ENCODE measurements around the gene DNM3. TPM values are rescaled to one million over a fixed set of nuclear protein-coding genes. Genes with fewer than 3 reads are reported as not detected.
"Not testable (repeated sequence)": the region's sequence is repeated elsewhere in the genome, so short reads cannot be mapped to it uniquely, and the experiment has no call there.

DNM3 gene
- total RNA-seq, 1 experiment from 2014 or later, result 1.3 TPM

- no peak for DNase-seq (ENCODE audit: low spot score)
These were observed 516.6 kb downstream of the DNM3 start for GRCh38 chr1:172357753-172358385.

- DNase-seq (ENCODE audit: low spot score), result peak; percentile 90
These were observed 518.2 kb downstream of the DNM3 start for GRCh38 chr1:172359491-172359999.

GRCh38 chr1:172360511-172360910, 519.2 kb downstream of the DNM3 start:
- DNase-seq (ENCODE audit: low spot score), result peak; percentile 50

- DNase-seq (ENCODE audit: low spot score), result no peak
These were observed 519.7 kb downstream of the DNM3 start for GRCh38 chr1:172360985-172361384.

- DNase-seq (ENCODE audit: low spot score), result no peak
These were observed 522.6 kb downstream of the DNM3 start for GRCh38 chr1:172363852-172364251.

- DNase-seq (ENCODE audit: low spot score), result not testable (repeated sequence)
These were observed 530.3 kb downstream of the DNM3 start for GRCh38 chr1:172371646-172372045.

GRCh38 chr1:172373864-172374263, 532.6 kb downstream of the DNM3 start:
- DNase-seq (ENCODE audit: low spot score), result no peak

GRCh38 chr1:172375211-172375631, 533.9 kb downstream of the DNM3 start:
- DNase-seq (ENCODE audit: low spot score), result no peak

GRCh38 chr1:172376431-172376830, 535.1 kb downstream of the DNM3 start:
- no peak for DNase-seq (ENCODE audit: low spot score)

GRCh38 chr1:172377565-172377964, 536.3 kb downstream of the DNM3 start:
- DNase-seq (ENCODE audit: low spot score), result no peak

- no peak for DNase-seq (ENCODE audit: low spot score)
These were observed 536.9 kb downstream of the DNM3 start for GRCh38 chr1:172378109-172378760.

GRCh38 chr1:172380441-172381244, 539.3 kb downstream of the DNM3 start:
- no peak for DNase-seq (ENCODE audit: low spot score)

- no peak for DNase-seq (ENCODE audit: low spot score)
These were observed 540.6 kb downstream of the DNM3 start for GRCh38 chr1:172381946-172382345.

GRCh38 chr1:172382406-172382805, 541.1 kb downstream of the DNM3 start:
- DNase-seq (ENCODE audit: low spot score), result no peak

- DNase-seq (ENCODE audit: low spot score), result no peak
These were observed 541.7 kb downstream of the DNM3 start for GRCh38 chr1:172382990-172383389.

- peak; percentile 22 for DNase-seq (ENCODE audit: low spot score)
These were observed 542.2 kb downstream of the DNM3 start for GRCh38 chr1:172383536-172383935.

GRCh38 chr1:172384656-172385055, 543.4 kb downstream of the DNM3 start:
- DNase-seq (ENCODE audit: low spot score), result no peak

- DNase-seq (ENCODE audit: low spot score), result no peak
These were observed 544.7 kb downstream of the DNM3 start for GRCh38 chr1:172386046-172386445.

GRCh38 chr1:172388490-172388889, 547.2 kb downstream of the DNM3 start:
- DNase-seq (ENCODE audit: low spot score), result no peak

- DNase-seq (ENCODE audit: low spot score), result no peak
These were observed 549.0 kb downstream of the DNM3 start for GRCh38 chr1:172390301-172390682.

GRCh38 chr1:172390683-172391551, 549.6 kb downstream of the DNM3 start:
- DNase-seq (ENCODE audit: low spot score), result no peak

GRCh38 chr1:172391976-172392375, 550.7 kb downstream of the DNM3 start:
- no peak for DNase-seq (ENCODE audit: low spot score)
